T follicular helper cell (primary cell): ENCODE measurements around the gene KRT80.
"Not testable (repeated sequence)": the region's sequence is repeated elsewhere in the genome, so short reads cannot be mapped to it uniquely, and the experiment has no call there.

ENCODE experiments used
- DNase-seq: peaks from one replicate; pipeline ENCODE4 v3.0.0-alpha.2; 2020; ENCODE audit warnings: low read depth
- total RNA-seq, 2 experiments: gene quantifications; one replicate each; lab custom pipeline; 2026; lab: John Stamatoyannopoulos, UW

KRT80 gene
- 0 reads per million in 2 experiments for total RNA-seq

DNA sequence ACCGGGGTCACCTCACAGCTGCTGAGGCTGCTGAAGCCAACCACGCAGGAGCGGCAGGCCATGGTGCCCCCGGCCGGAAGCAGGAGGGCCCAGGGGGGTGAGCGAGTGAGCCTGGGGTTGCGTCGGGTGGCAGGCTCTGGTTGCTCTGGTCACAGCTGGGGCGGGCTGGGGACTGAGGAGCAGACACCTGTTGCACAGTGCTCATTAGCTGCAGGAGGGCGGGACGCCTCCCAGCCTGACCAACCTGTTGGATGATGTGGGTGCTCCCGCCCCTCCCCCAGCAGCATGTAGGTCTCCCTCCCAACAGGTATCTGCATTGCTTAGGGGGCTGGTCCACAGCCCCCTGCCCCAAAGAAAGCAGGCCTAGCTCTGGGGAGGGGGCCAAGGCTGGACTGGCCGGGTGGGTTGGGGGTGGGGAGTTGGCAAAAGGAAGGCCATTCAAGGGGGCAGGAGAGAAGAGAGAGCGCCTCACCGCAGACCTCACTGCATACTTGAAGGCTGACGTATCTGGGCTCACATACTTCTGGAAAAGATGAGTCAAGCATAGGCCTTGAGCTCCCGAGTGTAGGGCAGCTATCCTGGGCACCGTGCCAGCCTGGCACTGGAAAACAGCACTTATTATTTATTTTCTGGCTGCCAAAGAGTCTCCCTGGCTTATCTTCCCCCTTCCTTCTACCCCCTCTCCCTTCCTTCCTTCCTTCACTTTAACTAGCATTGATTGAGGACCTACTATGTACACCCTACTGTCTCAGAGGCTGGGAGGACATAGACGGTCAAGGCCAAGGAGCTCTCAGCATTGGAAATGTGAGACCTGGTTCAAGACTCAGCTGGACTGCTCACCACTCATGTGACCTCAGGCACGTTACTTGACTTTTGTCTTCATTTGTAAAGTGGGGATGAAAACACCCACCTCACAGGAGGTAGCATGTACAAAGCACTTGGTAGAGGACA lies at the start of gene KRT80:
KRT80 (minus strand) TSS at position 174 of the 951 bp plus-strand sequence; CDS start at position 62, 112 bp downstream.
- DNase-seq = no peak

DNA sequence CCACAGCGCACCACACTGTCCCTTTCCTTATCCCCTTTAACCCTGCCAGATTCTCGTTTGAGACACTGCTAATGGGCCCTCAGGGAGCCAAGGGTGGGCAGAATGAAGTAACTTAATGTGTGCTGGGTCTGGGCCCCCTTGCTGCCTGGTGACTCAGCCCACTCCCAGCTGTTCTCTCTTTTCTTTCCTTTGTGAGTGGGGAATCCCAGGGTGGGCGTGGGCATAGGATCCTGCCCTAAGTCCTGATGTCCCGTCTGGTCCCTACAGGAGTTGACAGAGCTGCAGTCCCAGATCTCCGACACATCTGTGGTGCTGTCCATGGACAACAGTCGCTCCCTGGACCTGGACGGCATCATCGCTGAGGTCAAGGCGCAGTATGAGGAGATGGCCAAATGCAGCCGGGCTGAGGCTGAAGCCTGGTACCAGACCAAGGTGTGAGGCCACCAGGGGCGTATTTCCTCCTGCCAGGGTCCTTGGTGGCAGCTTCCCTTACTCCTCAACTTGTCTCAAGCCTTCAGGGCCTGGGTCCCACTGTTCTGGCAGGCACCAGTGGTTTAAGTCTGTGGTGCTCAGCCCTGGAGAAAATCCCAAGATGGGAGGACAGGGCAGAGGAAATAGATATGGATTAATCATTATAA lies 49.5 kb upstream of the KRT80 start:
- no peak for DNase-seq

DNA sequence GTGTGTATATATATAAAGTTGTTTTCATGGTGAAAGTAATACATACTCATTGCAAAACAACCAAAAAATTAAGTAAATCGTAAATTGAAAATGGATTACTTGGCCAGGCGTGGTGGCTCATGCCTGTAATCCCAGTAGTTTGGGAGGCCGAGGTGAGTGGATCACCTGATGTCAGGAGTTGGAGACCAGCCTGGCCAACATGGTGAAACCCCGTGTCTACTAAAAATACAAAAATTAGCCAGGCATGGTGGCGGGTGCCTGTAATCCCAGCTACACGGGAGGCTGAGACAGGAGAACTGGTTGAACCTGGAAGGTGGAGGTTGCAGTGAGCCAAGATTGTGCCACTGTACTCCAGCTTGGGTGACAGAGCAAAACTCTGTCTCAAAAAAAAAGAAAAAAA lies 48.4 kb upstream of the KRT80 start:
- DNase-seq = not testable (repeated sequence)

DNA sequence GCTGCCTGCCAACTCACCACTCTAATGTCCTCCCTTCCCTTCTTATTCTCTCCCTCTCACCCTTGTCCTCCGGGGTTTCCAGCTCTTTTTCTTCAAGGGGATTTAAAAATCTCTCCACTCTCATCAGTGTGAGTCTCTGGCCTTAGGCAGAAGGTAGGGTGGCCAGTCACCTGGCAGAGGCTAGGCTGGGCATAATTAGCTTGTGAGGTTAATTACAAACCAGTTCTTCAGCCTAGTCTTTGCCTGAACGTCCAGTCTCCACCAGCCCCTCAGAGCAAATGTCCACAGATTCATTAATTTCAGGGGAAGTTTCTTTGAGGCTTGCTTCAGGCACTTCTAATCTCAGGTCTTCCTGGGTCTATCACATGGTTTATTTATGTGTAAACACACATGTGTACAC lies 48.0 kb upstream of the KRT80 start:
- DNase-seq = no peak

- DNase-seq = no peak
These were observed 47.3 kb upstream of the KRT80 start for GRCh38 chr12:52238916-52239646.

- DNase-seq = no peak
These were observed 46.5 kb upstream of the KRT80 start for GRCh38 chr12:52238207-52238840.

- DNase-seq = no peak
These were observed 44.7 kb upstream of the KRT80 start for GRCh38 chr12:52236386-52237050.

DNA sequence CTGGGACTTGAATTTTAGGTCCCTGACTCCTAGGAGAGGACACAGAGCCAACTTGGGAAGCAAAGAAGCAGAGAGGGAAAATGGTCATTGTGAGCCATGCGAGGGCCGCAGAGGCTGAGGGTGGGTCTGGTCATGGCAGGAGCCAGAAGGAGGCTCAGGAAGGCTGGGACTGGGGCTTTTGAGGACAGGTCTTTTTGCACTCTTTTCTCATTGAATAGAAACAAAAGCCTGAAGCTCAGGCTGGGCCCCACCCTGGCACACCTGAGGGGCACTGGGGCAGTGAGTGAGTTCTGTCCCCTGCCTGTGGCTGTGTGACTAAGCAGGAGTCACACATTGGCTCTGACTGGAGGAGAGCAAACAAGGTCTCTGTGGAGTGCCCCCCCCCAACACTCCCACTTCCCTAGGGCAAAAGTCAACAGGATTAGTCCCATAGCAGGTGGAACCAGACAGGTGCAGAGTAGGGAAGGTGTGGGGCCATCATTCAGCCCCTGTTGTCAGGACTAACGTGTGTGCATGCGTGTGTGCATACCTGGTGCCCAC lies 44.1 kb upstream of the KRT80 start:
- no peak for DNase-seq

GRCh38 chr12:52235001-52235764 lies 43.4 kb upstream of the KRT80 start:
- DNase-seq = no peak

GRCh38 chr12:52234223-52234810 lies 42.5 kb upstream of the KRT80 start:
- DNase-seq = no peak

GRCh38 chr12:52233462-52234207 lies 41.8 kb upstream of the KRT80 start:
- DNase-seq = no peak

GRCh38 chr12:52232674-52233461 lies 41.1 kb upstream of the KRT80 start, which contains the start of gene KRT7:
KRT7 (plus strand) TSS chr12:52233243; CDS start chr12:52233297, 54 bp downstream.
- DNase-seq = no peak

GRCh38 chr12:52232203-52232673 lies 40.4 kb upstream of the KRT80 start:
- no peak for DNase-seq

- no peak for DNase-seq
These were observed 39.7 kb upstream of the KRT80 start for GRCh38 chr12:52231305-52232202.

- DNase-seq = no peak
These were observed 38.8 kb upstream of the KRT80 start for GRCh38 chr12:52230364-52231281.

GRCh38 chr12:52229836-52230343 lies 38.1 kb upstream of the KRT80 start:
- no peak for DNase-seq
